ENCODE measurements around the gene CORO2A.
"Not testable (repeated sequence)": the region's sequence is repeated elsewhere in the genome, so short reads cannot be mapped to it uniquely, and the experiment has no call there.

DNA sequence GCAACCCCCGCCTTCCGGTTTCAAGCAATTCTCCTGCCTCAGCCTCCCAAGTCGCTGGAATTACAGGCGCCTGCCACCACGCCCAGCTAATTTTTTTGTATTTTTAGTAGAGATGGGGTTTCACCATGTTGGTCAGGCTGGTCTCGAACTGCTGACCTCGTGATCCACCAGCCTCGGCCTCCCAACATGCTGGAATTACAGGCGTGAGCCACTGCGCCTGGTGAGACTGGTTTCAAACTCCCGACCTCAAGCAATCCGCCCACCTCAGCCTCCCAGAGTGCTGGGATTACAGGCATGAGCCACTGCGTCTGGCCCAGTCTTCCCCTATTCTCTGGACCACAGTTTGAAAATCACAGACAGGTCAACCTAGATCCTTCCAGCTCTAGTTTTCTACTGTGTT lies 68.3 kb downstream of the CORO2A start:
- not testable (repeated sequence) for TF ChIP-seq POLR2A, CTCF, EP300 (IDR thresholded peaks at IDR 0.05)
